PC-3 (cell line): ENCODE results near the gene ENDOG. TPM values are rescaled to one million over a fixed set of nuclear protein-coding genes. Genes with fewer than 3 reads are reported as not detected.
"Not testable (repeated sequence)": the region's sequence is repeated elsewhere in the genome, so short reads cannot be mapped to it uniquely, and the experiment has no call there.

ENCODE experiments used
- ATAC-seq: fragments of 200-7000 bp; cut with Tn5 transposase; 2 replicates; pipeline ENCODE4 v1.9.1; 2020; ENCODE audit warnings: mild to moderate bottlenecking, moderate library complexity
- BruUV-seq: library from RNA; stranded (reverse); fragments of 400-500 nt; replicated peaks from 2 replicates; lab custom pipeline; 2021; lab: Mats Ljungman, UMichigan
- CTCF ChIA-PET: fragments of 300-600 bp; sonication (Branson Sonifier 250); formaldehyde crosslinking; loops from one replicate; lab custom pipeline; 2022; ENCODE audit warnings: antibody characterized with exemption; lab: Charles Lee
- POLR2A ChIA-PET: fragments of 300-600 bp; sonication (Branson Sonifier 250); formaldehyde crosslinking; loops from one replicate; lab custom pipeline; 2022; ENCODE audit warnings: antibody characterized with exemption; ENCODE audit not compliant: unreplicated experiment; lab: Charles Lee
- DNase-seq: peaks from one replicate; pipeline ENCODE4 v3.0.0-alpha.2; 2015
- H2AFZ ChIP-seq: fragments of 300-600 bp; sonication (generic); 2 replicates; pipeline ENCODE4 v1.6.0; 2016; ENCODE audit warnings: antibody characterized with exemption, low read length
- H3F3A ChIP-seq: fragments of 300-600 bp; sonication (generic); one replicate; pipeline ENCODE4 v1.6.0; 2017; ENCODE audit warnings: antibody characterized with exemption, low read length, control low read depth, mild to moderate bottlenecking; ENCODE audit not compliant: unreplicated experiment
- H3K27ac ChIP-seq: fragments of 300-600 bp; sonication (generic); 2 replicates; pipeline ENCODE4 v1.5.1; 2016; ENCODE audit warnings: mild to moderate bottlenecking, low read length
- H3K27me3 ChIP-seq: fragments of 300-600 bp; sonication (generic); 2 replicates; pipeline ENCODE4 v1.6.1; 2016; ENCODE audit warnings: low read length, mixed read lengths
- H3K36me3 ChIP-seq: fragments of 300-600 bp; sonication (generic); 2 replicates; pipeline ENCODE4 v1.6.1; 2016; ENCODE audit warnings: low read depth, mixed run types, low read length, mixed read lengths
- H3K4me1 ChIP-seq: fragments of 300-600 bp; sonication (generic); 2 replicates; pipeline ENCODE4 v1.5.1; 2016; ENCODE audit warnings: low read length; ENCODE audit not compliant: insufficient read depth
- H3K4me2 ChIP-seq: fragments of 300-600 bp; sonication (generic); 2 replicates; pipeline ENCODE4 v1.6.0; 2016; ENCODE audit warnings: low read length
- H3K4me3 ChIP-seq: fragments of 300-600 bp; sonication (generic); 2 replicates; pipeline ENCODE4 v1.5.1; 2016; ENCODE audit warnings: mild to moderate bottlenecking, low read length, mixed read lengths
- H3K79me2 ChIP-seq: fragments of 300-600 bp; sonication (generic); 2 replicates; pipeline ENCODE4 v1.6.1; 2017; ENCODE audit warnings: low read length, mixed read lengths
- H3K9ac ChIP-seq: fragments of 300-600 bp; sonication (generic); 2 replicates; pipeline ENCODE4 v1.6.0; 2016; ENCODE audit warnings: mild to moderate bottlenecking, low read length
- H3K9me2 ChIP-seq: fragments of 300-600 bp; sonication (generic); replicated peaks from 2 replicates; pipeline ENCODE4 v1.6.1; 2016; ENCODE audit warnings: mixed run types, low read length, mixed read lengths
- H3K9me3 ChIP-seq: fragments of 300-600 bp; sonication (generic); 2 replicates; pipeline ENCODE4 v1.6.1; 2016; ENCODE audit warnings: low read length, mixed read lengths
- H4K20me1 ChIP-seq: fragments of 300-600 bp; sonication (generic); 2 replicates; pipeline ENCODE4 v1.6.1; 2016; ENCODE audit warnings: low read length, mixed read lengths
- EZH2 ChIP-seq: fragments of 300-600 bp; sonication (generic); IDR thresholded peaks from one replicate; pipeline ENCODE4 v1.6.1; 2017; ENCODE audit warnings: antibody characterized with exemption, mild to moderate bottlenecking, low read length; ENCODE audit not compliant: unreplicated experiment
- EZH2phosphoT487 ChIP-seq: fragments of 300-600 bp; sonication (generic); IDR thresholded peaks from 2 replicates; pipeline ENCODE4 v1.6.1; 2018; ENCODE audit warnings: mild to moderate bottlenecking, antibody characterized with exemption, low read length, borderline replicate concordance
- intact Hi-C: fragments of 100-400 bp; cut with micrococcal nuclease; formaldehyde crosslinking; loops from 2 replicates; pipeline ENCODE4 v1.9.0; 2023
- total RNA-seq: library from RNA; depleted of rRNA; stranded (reverse); fragments of >200 nt; gene quantifications from 2 replicates; pipeline ENCODE4 v1.2.3, GENCODE V29; 2014; rRNA removed
- TF ChIP-seq, protein P1 (sequence below): fragments of 300-600 bp; sonication (generic); conservative IDR thresholded peaks from 2 replicates; pipeline ENCODE4 v1.5.1; 2017; ENCODE audit warnings: antibody characterized with exemption, low read depth, mild to moderate bottlenecking, low read length

ENDOG gene
- total RNA-seq, 1 experiment from 2014 or later, result 37.0 TPM

DNA sequence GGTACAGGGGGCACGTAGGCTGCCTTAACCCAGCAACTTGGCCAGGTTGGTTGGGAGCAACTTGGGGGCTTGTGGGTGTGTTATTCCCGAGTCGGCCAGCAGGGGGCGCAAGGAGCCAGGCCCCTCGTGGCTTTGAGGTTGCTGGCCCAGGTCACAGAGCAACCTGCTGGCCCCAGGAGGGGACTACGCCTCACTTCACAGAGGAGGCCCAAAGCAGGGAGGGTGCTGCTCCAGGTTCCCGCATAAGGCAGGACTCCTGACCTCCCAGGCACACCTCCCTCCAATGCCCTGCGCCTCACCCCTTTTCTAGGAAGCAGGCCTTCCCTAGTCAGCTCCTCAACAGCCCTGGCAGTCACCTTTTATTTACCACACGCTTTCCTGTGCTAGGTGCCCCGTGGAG is 45.3 kb downstream of the ENDOG start:
- Histone ChIP-seq H4K20me1 (no peaks in the 10 kb centered on the region), H3K4me3 (no peak overlapping the region), H3K9me2 (no peaks in the 10 kb centered on the region), H3K4me1 (no peaks in the 10 kb centered on the region), H3K4me2 (no peak overlapping the region), H2AFZ (0 out of 2 replicates have a peak overlapping the region, but pooled peaks have one; percentile 37), H3F3A (no peaks in the 10 kb centered on the region), H3K27me3 (no peaks in the 10 kb centered on the region), H3K79me2 (no peaks in the 10 kb centered on the region), H3K36me3 (no peaks in the 10 kb centered on the region), H3K9me3 (no peaks in the 10 kb centered on the region), H3K27ac (no peak overlapping the region), H3K9ac (no peak overlapping the region)
- intact Hi-C loops, result loop anchor here (1.0 kb wide), 1 partner anchor 65 kb away; no protein-coding TSS in a partner anchor
- ATAC-seq (peak; percentile 80), DNase-seq (peak; percentile 67)
- CTCF ChIA-PET, result interaction anchor here (0.6 kb wide), 1 partner anchor 266 kb away, joined by 3 read pairs; no protein-coding TSS in a partner anchor
- TF ChIP-seq EZH2, result no peak
- TF ChIP-seq, protein P1, sequence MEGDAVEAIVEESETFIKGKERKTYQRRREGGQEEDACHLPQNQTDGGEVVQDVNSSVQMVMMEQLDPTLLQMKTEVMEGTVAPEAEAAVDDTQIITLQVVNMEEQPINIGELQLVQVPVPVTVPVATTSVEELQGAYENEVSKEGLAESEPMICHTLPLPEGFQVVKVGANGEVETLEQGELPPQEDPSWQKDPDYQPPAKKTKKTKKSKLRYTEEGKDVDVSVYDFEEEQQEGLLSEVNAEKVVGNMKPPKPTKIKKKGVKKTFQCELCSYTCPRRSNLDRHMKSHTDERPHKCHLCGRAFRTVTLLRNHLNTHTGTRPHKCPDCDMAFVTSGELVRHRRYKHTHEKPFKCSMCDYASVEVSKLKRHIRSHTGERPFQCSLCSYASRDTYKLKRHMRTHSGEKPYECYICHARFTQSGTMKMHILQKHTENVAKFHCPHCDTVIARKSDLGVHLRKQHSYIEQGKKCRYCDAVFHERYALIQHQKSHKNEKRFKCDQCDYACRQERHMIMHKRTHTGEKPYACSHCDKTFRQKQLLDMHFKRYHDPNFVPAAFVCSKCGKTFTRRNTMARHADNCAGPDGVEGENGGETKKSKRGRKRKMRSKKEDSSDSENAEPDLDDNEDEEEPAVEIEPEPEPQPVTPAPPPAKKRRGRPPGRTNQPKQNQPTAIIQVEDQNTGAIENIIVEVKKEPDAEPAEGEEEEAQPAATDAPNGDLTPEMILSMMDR, result peak; percentile 75
- TF ChIP-seq EZH2phosphoT487, result no peak
- no TSS peak for BruUV-seq
- POLR2A ChIA-PET, result interaction anchor here (0.5 kb wide), 1 partner anchor 12 kb away, joined by 3 read pairs; no protein-coding TSS in a partner anchor

DNA sequence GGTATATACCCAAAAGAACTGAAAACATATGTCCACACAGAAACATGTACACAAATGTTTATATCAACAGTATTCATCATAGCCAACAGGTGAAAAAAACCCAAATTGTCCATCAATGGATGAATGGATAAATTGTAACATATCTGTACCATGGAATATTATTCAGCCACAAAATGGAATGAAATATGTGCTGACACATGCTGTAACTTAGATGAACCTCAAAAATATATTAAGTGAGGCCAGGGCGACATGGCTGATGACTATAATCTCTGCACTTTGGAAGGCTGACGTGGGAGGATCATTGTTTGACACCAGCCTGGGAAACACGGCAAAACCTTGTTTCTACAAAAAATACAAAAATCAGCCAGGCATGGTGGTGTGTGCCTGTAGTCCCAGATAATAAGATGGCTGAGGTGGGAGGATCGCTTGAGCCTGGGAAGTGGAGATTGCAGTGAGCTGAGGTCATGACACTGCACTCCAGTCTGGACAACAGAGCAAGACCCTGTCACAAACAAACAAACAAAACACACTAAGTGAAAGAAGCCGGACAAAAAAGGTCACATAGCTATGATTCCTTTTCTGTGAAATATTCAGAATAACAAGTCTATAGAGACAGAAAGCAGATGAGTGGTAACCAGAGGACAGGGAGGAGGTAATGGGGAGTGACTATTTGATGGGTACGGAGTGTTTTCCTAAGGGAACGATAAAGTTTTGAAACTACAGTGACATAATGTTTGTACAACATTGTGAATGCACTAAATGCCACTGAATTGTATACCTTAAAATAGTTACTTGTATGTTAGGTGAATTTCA is 52.0 kb downstream of the ENDOG start:
- Histone ChIP-seq H3K27ac (no peak overlapping the region), H3K36me3 (no peaks in the 10 kb centered on the region), H3K4me2 (no peak overlapping the region), H2AFZ (no peak overlapping the region), H4K20me1 (no peaks in the 10 kb centered on the region), H3K9me2 (no peaks in the 10 kb centered on the region), H3K4me3 (no peak overlapping the region), H3F3A (no peaks in the 10 kb centered on the region), H3K4me1 (peaks cover 3% of the 10 kb centered on the region; the same call in 1 of the 2 replicates), H3K27me3 (no peaks in the 10 kb centered on the region), H3K9me3 (no peaks in the 10 kb centered on the region), H3K9ac (no peak overlapping the region), H3K79me2 (no peaks in the 10 kb centered on the region)
- ChIA-PET CTCF (no interaction called here), POLR2A (no interaction called here)
- TF ChIP-seq EZH2 (no peak), EZH2phosphoT487 (no peak)
- TF ChIP-seq, protein P1, result no peak
- ATAC-seq (no peak), DNase-seq (no peak)
- no TSS peak for BruUV-seq
- intact Hi-C loops, result no loop called here

DNA sequence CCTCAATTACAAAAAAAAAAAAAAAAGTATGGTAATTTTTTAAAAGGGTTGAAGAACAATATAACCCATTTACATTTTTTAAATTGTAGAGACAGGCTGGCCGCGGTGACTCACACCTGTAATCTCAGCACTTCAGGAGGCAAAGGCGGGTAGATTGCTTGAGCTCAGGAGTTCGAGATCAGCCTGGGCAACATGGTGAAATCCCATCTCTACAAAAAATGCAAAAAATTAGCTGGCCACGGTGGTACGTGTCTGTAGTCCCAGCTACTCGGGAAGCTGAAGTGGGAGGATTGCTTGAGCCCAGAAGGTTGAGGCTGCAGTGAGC is 52.6 kb downstream of the ENDOG start:
- BruUV-seq, H4K20me1 ChIP-seq, H3K27ac ChIP-seq, POLR2A ChIA-PET, ATAC-seq, H3K27me3 ChIP-seq, H2AFZ ChIP-seq, H3K79me2 ChIP-seq, H3K9me3 ChIP-seq, H3K4me3 ChIP-seq, intact Hi-C loops, H3F3A ChIP-seq, H3K4me2 ChIP-seq, DNase-seq, H3K9ac ChIP-seq, H3K9me2 ChIP-seq, H3K36me3 ChIP-seq, H3K4me1 ChIP-seq: not testable (repeated sequence)
- CTCF ChIA-PET, result interaction anchor here (0.6 kb wide), 1 partner anchor 1383 kb away, joined by 3 read pairs; no protein-coding TSS in a partner anchor

Other genes starting within 250 kb of the ENDOG start
- gene DYNC2I2, start 161.7 kb upstream of the ENDOG start, total RNA-seq, result 185 and 196 TPM in 2 replicates
- 647 and 709 TPM in 2 replicates for gene SET, start 129.3 kb upstream of the ENDOG start, total RNA-seq
- gene PKN3, start 116.0 kb upstream of the ENDOG start, total RNA-seq, result 7.8 and 9.4 TPM in 2 replicates
- gene ZDHHC12, start 94.4 kb upstream of the ENDOG start, total RNA-seq, result 82.4 and 86.1 TPM in 2 replicates
- 14.8 and 20.6 TPM in 2 replicates for gene ZER1, start 46.6 kb upstream of the ENDOG start, total RNA-seq
- 15.0 and 18.8 TPM in 2 replicates for gene TBC1D13, start 31.2 kb upstream of the ENDOG start, total RNA-seq
- gene SPOUT1, start 11.3 kb downstream of the ENDOG start, total RNA-seq, result 27.2 and 30.5 TPM in 2 replicates
- 7.4 and 12.9 TPM in 2 replicates for gene KYAT1, start 63.5 kb downstream of the ENDOG start, total RNA-seq
- gene LRRC8A, start 63.6 kb downstream of the ENDOG start, total RNA-seq, result 58.9 and 65.5 TPM in 2 replicates
- 1.6 TPM in 1 of 2 replicates, not detected in the other for gene PHYHD1, start 102.5 kb downstream of the ENDOG start, total RNA-seq
- 17.9 and 23.7 TPM in 2 replicates for gene DOLK, start 129.1 kb downstream of the ENDOG start, total RNA-seq
- gene NUP188, start 129.2 kb downstream of the ENDOG start, total RNA-seq, result 48.0 and 52.0 TPM in 2 replicates
- gene SH3GLB2, start 209.8 kb downstream of the ENDOG start, total RNA-seq, result 44.1 and 60.4 TPM in 2 replicates
- gene MIGA2, start 218.1 kb downstream of the ENDOG start, total RNA-seq, result 29.6 TPM in 2 replicates